Measurements from ENCODE around the gene LINC00237.

DNA sequence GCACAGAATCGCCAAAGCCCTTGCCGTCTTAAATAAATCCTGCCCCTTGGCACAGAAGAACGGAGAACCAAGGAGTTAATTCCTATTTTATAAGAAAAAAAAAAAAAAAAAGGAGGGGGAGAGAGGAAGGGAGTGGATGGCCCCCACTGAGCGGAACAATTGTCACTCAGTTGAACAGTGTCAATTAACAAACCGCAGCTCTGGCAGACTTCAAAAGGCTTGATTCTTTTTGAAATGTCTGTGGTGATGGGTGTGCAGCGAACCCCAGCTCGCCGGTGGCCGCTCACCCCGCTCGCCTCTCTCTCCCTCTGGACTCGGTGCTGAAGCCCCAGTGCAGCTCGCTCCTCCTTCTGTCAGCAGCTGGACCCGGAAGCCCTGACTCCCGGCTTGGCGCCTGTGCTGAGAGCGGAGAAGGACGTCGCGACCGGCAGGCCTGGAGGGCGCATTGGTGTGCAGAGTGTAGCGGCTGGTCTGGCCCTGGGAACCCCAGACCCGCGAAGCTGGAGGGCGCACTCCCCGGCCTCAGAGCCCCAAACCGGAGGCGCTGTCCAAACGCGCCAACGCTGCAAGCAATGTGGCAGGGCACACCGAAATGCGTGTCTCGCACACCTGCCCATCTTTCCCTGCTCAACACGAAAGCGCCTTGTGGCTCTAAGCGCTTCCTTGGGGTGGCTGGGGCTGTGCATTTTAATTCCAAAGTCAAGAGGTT lies 3.4 kb downstream of the LINC00237 start:
- TF ChIP-seq, protein P1, sequence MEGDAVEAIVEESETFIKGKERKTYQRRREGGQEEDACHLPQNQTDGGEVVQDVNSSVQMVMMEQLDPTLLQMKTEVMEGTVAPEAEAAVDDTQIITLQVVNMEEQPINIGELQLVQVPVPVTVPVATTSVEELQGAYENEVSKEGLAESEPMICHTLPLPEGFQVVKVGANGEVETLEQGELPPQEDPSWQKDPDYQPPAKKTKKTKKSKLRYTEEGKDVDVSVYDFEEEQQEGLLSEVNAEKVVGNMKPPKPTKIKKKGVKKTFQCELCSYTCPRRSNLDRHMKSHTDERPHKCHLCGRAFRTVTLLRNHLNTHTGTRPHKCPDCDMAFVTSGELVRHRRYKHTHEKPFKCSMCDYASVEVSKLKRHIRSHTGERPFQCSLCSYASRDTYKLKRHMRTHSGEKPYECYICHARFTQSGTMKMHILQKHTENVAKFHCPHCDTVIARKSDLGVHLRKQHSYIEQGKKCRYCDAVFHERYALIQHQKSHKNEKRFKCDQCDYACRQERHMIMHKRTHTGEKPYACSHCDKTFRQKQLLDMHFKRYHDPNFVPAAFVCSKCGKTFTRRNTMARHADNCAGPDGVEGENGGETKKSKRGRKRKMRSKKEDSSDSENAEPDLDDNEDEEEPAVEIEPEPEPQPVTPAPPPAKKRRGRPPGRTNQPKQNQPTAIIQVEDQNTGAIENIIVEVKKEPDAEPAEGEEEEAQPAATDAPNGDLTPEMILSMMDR (IDR thresholded peaks at IDR 0.05; ENCODE audit: insufficient read depth, low read length, poor library complexity, severe bottlenecking) = no peak
- no peak for TF ChIP-seq EZH2phosphoT487 (conservative IDR thresholded peaks at IDR 0.05; ENCODE audit: low read length)
